GM12892 (cell line): ENCODE data around the gene MLANA.

Source experiments
- POLR2A ChIP-seq: IDR thresholded peaks from 2 replicates; pipeline ENCODE4 v1.6.1; 2011; ENCODE audit warnings: low read depth, low read length, control low read depth
- POLR2AphosphoS5 ChIP-seq: IDR thresholded peaks from 2 replicates; pipeline ENCODE4 v1.6.1; 2011; ENCODE audit warnings: low read depth, low read length, control low read depth
- TAF1 ChIP-seq: IDR thresholded peaks from 2 replicates; pipeline ENCODE4 v1.6.1; 2011; ENCODE audit warnings: low read depth, mild to moderate bottlenecking, control low read depth, low read length, borderline replicate concordance

GRCh38 chr9:5869315-5870019 lies 21.2 kb upstream of the MLANA start:
- no peak for TF ChIP-seq POLR2A
- TF ChIP-seq TAF1 = no peak
- TF ChIP-seq POLR2AphosphoS5 = no peak
